HepG2 (cell line): ENCODE measurements around the gene STUB1. TPM values are rescaled to one million over a fixed set of nuclear protein-coding genes. Genes with fewer than 3 reads are reported as not detected.

Experiments used
- ATAC-seq: fragments of 200-7000 bp; cut with Tn5 transposase; 3 replicates; pipeline ENCODE4 v1.9.1; 2020; ENCODE audit warnings: mild to moderate bottlenecking, moderate library complexity
- BruUV-seq: library from RNA; stranded (reverse); fragments of 400-500 nt; replicated peaks from 2 replicates; lab custom pipeline; 2021; lab: Mats Ljungman, UMichigan
- CTCF ChIA-PET: fragments of 300-600 bp; formaldehyde crosslinking; extraction: SDS; loops from one replicate; lab custom pipeline; 2021; ENCODE audit warnings: low total read pairs, inconsistent platforms, low intra/inter-chr PET ratio; lab: Yijun Ruan, JAX
- POLR2A ChIA-PET: fragments of 350-600 bp; sonication (Branson Sonifier 250); formaldehyde crosslinking; loops from one replicate; lab custom pipeline; 2020; ENCODE audit warnings: antibody characterized with exemption, inconsistent platforms; lab: Yijun Ruan, JAX
- DNase-seq: peaks from one replicate; pipeline ENCODE4 v3.0.0-alpha.2; 2015; ENCODE audit warnings: low spot score
- FAIRE-seq: peaks from 3 replicates; lab custom pipeline; 2011; peaks lifted over from hg19 to GRCh38; lab: Jason Lieb, UNC
- H2AFZ ChIP-seq: one replicate; pipeline ENCODE4 v1.6.1; 2011; ENCODE audit warnings: low read length, inconsistent platforms
- H3K27ac ChIP-seq: fragments of 300-600 bp; 3 replicates; pipeline ENCODE4 v1.8.0; 2011; ENCODE audit warnings: mixed run types, mild to moderate bottlenecking, mixed read lengths, low read length, inconsistent platforms; ENCODE audit not compliant: insufficient read depth; ENCODE audit errors: extremely low read length
- H3K27me3 ChIP-seq, 2 experiments: fragments of 200-600 bp in 1 of 2; 2 replicates in 1 of 2; 3 replicates in 1 of 2; pipeline versions ENCODE4 v1.6.0 to v1.8.0; 2011; ENCODE audit warnings: low read length in 2 of 2, mild to moderate bottlenecking in 2 of 2, moderate library complexity in 2 of 2, inconsistent platforms in 1 of 2; ENCODE audit not compliant: insufficient read depth in 2 of 2, control insufficient read depth in 1 of 2
- H3K36me3 ChIP-seq, 2 experiments: fragments of 200-600 bp in 1 of 2; replicated peaks in 1 of 2; 2 replicates in 1 of 2; 3 replicates in 1 of 2; pipeline versions ENCODE4 v1.5.1 to v1.8.0; 2011; ENCODE audit warnings: low read length in 2 of 2, inconsistent platforms in 1 of 2; ENCODE audit not compliant: insufficient read depth in 2 of 2, control insufficient read depth in 1 of 2
- H3K4me1 ChIP-seq: 2 replicates; pipeline ENCODE4 v1.5.1; 2012; ENCODE audit warnings: low read length, inconsistent platforms; ENCODE audit not compliant: insufficient read depth
- H3K4me2 ChIP-seq: 2 replicates; pipeline ENCODE4 v1.6.0; 2011; ENCODE audit warnings: low read depth, low read length, inconsistent platforms
- H3K4me3 ChIP-seq, 3 experiments: fragments of 200-600 bp in 1 of 3; sonication (generic), shearing (Covaris generic) in 1 of 3; replicated peaks in 1 of 3; 2 replicates each; pipeline ENCODE4 v1.5.1; 2011 to 2016; ENCODE audit warnings: low read length in 3 of 3, inconsistent platforms in 2 of 3, low read depth in 2 of 3, mild to moderate bottlenecking in 2 of 3, control low read depth in 1 of 3, mixed read lengths in 1 of 3; ENCODE audit not compliant: insufficient read depth in 1 of 3
- H3K79me2 ChIP-seq: one replicate; pipeline ENCODE4 v1.6.1; 2011; ENCODE audit warnings: low read length, inconsistent platforms; ENCODE audit not compliant: insufficient read depth
- H3K9ac ChIP-seq: 2 replicates; pipeline ENCODE4 v1.6.0; 2011; ENCODE audit warnings: mild to moderate bottlenecking, low read depth, low read length, inconsistent platforms; ENCODE audit not compliant: insufficient read depth
- H3K9me3 ChIP-seq: 2 replicates; pipeline ENCODE4 v1.5.1; 2012; ENCODE audit warnings: mild to moderate bottlenecking, low read length
- H4K20me1 ChIP-seq: 2 replicates; pipeline ENCODE4 v1.6.0; 2011; ENCODE audit warnings: inconsistent platforms, mild to moderate bottlenecking, low read length, moderate library complexity; ENCODE audit not compliant: insufficient read depth
- AGO2 ChIP-seq: fragments of 200-400 bp; formaldehyde crosslinking; optimal IDR thresholded peaks from 2 replicates; pipeline ENCODE3; 2017; ENCODE audit warnings: mild to moderate bottlenecking, low read depth, low read length, moderate library complexity
- ATAD3A ChIP-seq: sonication (generic); formaldehyde crosslinking; IDR thresholded peaks from 2 replicates; pipeline ENCODE4 v1.4.0; 2020; ENCODE audit warnings: missing genetic modification reagents
- JARID2 ChIP-seq: sonication (generic); formaldehyde crosslinking; IDR thresholded peaks from 2 replicates; pipeline ENCODE4 v1.8.1; 2023; ENCODE audit warnings: missing genetic modification reagents, inconsistent platforms; ENCODE audit not compliant: insufficient replicate concordance
- LBX2 ChIP-seq: sonication (generic); formaldehyde crosslinking; IDR thresholded peaks from 2 replicates; pipeline ENCODE4 v1.5.0; 2020; ENCODE audit warnings: missing genetic modification reagents, mild to moderate bottlenecking, borderline replicate concordance
- POGK ChIP-seq: sonication (generic); formaldehyde crosslinking; conservative IDR thresholded peaks from 2 replicates; pipeline ENCODE4 v1.8.0; 2022; ENCODE audit warnings: mild to moderate bottlenecking, moderate library complexity, missing genetic modification reagents
- POLR2A ChIP-seq, 2 experiments: IDR thresholded peaks; 2 replicates each; pipeline ENCODE4 v1.6.1; 2011; ENCODE audit warnings: low read depth in 2 of 2, low read length in 2 of 2, mild to moderate bottlenecking in 1 of 2, moderate library complexity in 1 of 2; ENCODE audit not compliant: insufficient read depth in 1 of 2
- RARG ChIP-seq: sonication (generic); formaldehyde crosslinking; IDR thresholded peaks from 2 replicates; pipeline ENCODE4 v1.4.0; 2020; ENCODE audit warnings: low read depth, mild to moderate bottlenecking, missing genetic modification reagents
- RNF219 ChIP-seq: sonication (generic); formaldehyde crosslinking; IDR thresholded peaks from 2 replicates; pipeline ENCODE4 v1.5.0; 2020; ENCODE audit warnings: mild to moderate bottlenecking, missing genetic modification reagents
- SATB2 ChIP-seq: sonication (generic); formaldehyde crosslinking; IDR thresholded peaks from 2 replicates; pipeline ENCODE4 v1.5.0; 2020; ENCODE audit warnings: missing genetic modification reagents
- SMAD1 ChIP-seq: sonication (generic); formaldehyde crosslinking; IDR thresholded peaks from 2 replicates; pipeline ENCODE4 v1.4.0; 2020; ENCODE audit warnings: missing genetic modification reagents, low read depth, mild to moderate bottlenecking, borderline replicate concordance
- ZFP91 ChIP-seq: sonication (generic); formaldehyde crosslinking; IDR thresholded peaks from 2 replicates; pipeline ENCODE4 v1.9.0; 2022; ENCODE audit warnings: missing genetic modification reagents, mild to moderate bottlenecking, borderline replicate concordance
- ZMYM2 ChIP-seq: sonication (generic); formaldehyde crosslinking; IDR thresholded peaks from 2 replicates; pipeline ENCODE4 v1.8.0; 2022; ENCODE audit warnings: mild to moderate bottlenecking, missing genetic modification reagents
- ZNF207 ChIP-seq: fragments of 450-650 bp; IDR thresholded peaks from 2 replicates; pipeline ENCODE4 v1.6.1; 2016; ENCODE audit warnings: antibody characterized with exemption, borderline replicate concordance
- ZNF275 ChIP-seq: sonication (generic); formaldehyde crosslinking; IDR thresholded peaks from 2 replicates; pipeline ENCODE4 v1.8.0; 2022; ENCODE audit warnings: missing genetic modification reagents, mild to moderate bottlenecking, inconsistent platforms, borderline replicate concordance
- ZNF629 ChIP-seq: sonication (generic); formaldehyde crosslinking; conservative IDR thresholded peaks from 2 replicates; pipeline ENCODE4 v1.5.0; 2020; ENCODE audit warnings: missing genetic modification reagents
- WGBS: methylation state at CpG from one replicate; pipeline ENCODE4 v1.1.6; 2017; ENCODE audit warnings: low lambda C conversion rate; 5-methylcytosine and 5-hydroxymethylcytosine counted together
- in situ Hi-C: cut with HindIII; loops from 2 replicates; pipeline ENCODE4 v1.10.0; 2017; ENCODE audit warnings: low pct_unique_long_range_greater_than_20kb; ENCODE audit not compliant: extremely low pct_ligation_motif_present
- intact Hi-C: fragments of 100-400 bp; cut with micrococcal nuclease; formaldehyde crosslinking; loops from one replicate; pipeline ENCODE4 v1.10.0; 2022; ENCODE audit not compliant: unreplicated experiment
- polyA plus RNA-seq, 8 experiments: library from polyadenylated mRNA; depleted of rRNA in 3 of 8; stranded (reverse) in 7 of 8; unstranded in 1 of 8; fragments of >200 nt; fragmentation: Illumina TruSeq in 4 of 8; extraction: Trizol in 4 of 8; gene quantifications; 2 replicates each; pipeline versions ENCODE4 v1.2.1 to v1.2.3, GENCODE V29; 2011 to 2016; ENCODE audit warnings: low read depth in 4 of 8, missing spikeins in 1 of 8, mixed read lengths in 1 of 8; ENCODE audit not compliant: insufficient read depth in 1 of 8
- total RNA-seq, 5 experiments: library from RNA; depleted of rRNA; stranded (reverse); fragments of >200 nt; fragmentation: Illumina TruSeq; extraction: Trizol; gene quantifications; 2 replicates each; pipeline ENCODE4 v1.2.3, GENCODE V29; 2016; ENCODE audit warnings: low read depth in 1 of 5

STUB1 gene
- total and polyA plus RNA-seq, 2 of the 13 experiments (the other 11 are each of a cell fraction or from before 2014, with no cell fraction given): 52.9 to 78.2 TPM

GRCh38 chr16:686459-687260 is 6.5 kb downstream of the STUB1 start:
- WGBS: over 99% methylated on average over 28 of the region's 51 CpGs
- in situ Hi-C loops: no loop called here
- ChIA-PET POLR2A (interaction anchor here (1.2 kb wide), 1 partner anchor 34 kb away, joined by 3 read pairs; the partner anchor contains the start of gene ANTKMT), CTCF (interaction anchor here (1.1 to 1.5 kb wide), 2 partner anchors 19 to 76 kb away, joined by 3 to 4 read pairs; partner anchors contain the start of gene RHOT2)
- H3K36me3 ChIP-seq: peaks cover 10 to 17% of the 10 kb centered on the region in 2 experiments; a peak in 4 of 5 replicates
- H3K9ac ChIP-seq: no peak overlapping the region
- ATAC-seq: no peak
- no peaks in the 10 kb centered on the region for H4K20me1 ChIP-seq
- H3K27me3 ChIP-seq: no peaks in the 10 kb centered on the region; a peak in 1 of 5 replicates
- no peak overlapping the region for H3K4me2 ChIP-seq
- H3K4me3 ChIP-seq: no peak overlapping the region
- H3K4me1 ChIP-seq: peaks cover 25% of the 10 kb centered on the region
- peaks cover 8% of the 10 kb centered on the region for H3K79me2 ChIP-seq
- H3K9me3 ChIP-seq: no peaks in the 10 kb centered on the region
- DNase-seq: no peak
- no peak for FAIRE-seq
- H3K27ac ChIP-seq: no peak overlapping the region
- intact Hi-C loops: no loop called here
- no TSS peak for BruUV-seq
- no peak overlapping the region for H2AFZ ChIP-seq
- TF ChIP-seq SATB2 (CRISPR knock-in tag) (no peak), AGO2 (peak; percentile 82), ZFP91 (0 out of 2 replicates have a peak, but pooled peaks have one; percentile 42), ZNF629 (CRISPR knock-in tag) (no peak), ZNF207 (no peak), SMAD1 (CRISPR knock-in tag) (no peak), POLR2A (IDR thresholded peaks at IDR 0.05; ENCODE audit: insufficient read depth in 1 of 2, low read depth in 2 of 2, low read length in 2 of 2) (0 out of 4 replicates have a peak, but pooled peaks of 1 of the 2 experiments have one; percentile 13), ZNF275 (CRISPR knock-in tag) (no peak), RNF219 (CRISPR knock-in tag) (no peak), LBX2 (CRISPR knock-in tag) (no peak), RARG (CRISPR knock-in tag) (no peak), ZMYM2 (CRISPR knock-in tag) (no peak), JARID2 (CRISPR knock-in tag) (no peak), POGK (CRISPR knock-in tag) (no peak), ATAD3A (no peak)
